ENCODE results near the gene AMBRA1. TPM values are rescaled to one million over a fixed set of nuclear protein-coding genes. Genes with fewer than 3 reads are reported as not detected.

The AMBRA1 gene
- total and polyA plus RNA-seq, 12 donors: 5.2 to 23.3 (median 16.0) TPM

GRCh38 chr11:46559815-46560214 is 34.0 kb downstream of the AMBRA1 start:
- TF ChIP-seq CTCF (IDR thresholded peaks at IDR 0.05): no peak
- no peaks in the 10 kb centered on the region for H3K27me3 ChIP-seq
- no peaks in the 10 kb centered on the region for H3K36me3 ChIP-seq
- intact Hi-C loops (cut with DNase I): no loop called here
- ATAC-seq (no peak), DNase-seq (no peak)
- no peaks in the 10 kb centered on the region for H3K9me3 ChIP-seq
- H3K4me1 ChIP-seq: peaks cover 0 to 61% (median 39%) of the 10 kb centered on the region in 9 donors
- H3K4me3 ChIP-seq: peak overlapping the region in 6 of 10 donors; percentile 5 to 52 (median 49)
- WGBS, 2 donors: 63 to 69% methylated on average over 1 of the region's 1 CpG
- H3K27ac ChIP-seq: peak overlapping the region in 8 of 10 donors; percentile 39 to 88 (median 74)

- ATAC-seq (peak in 1 of 8 donors; percentile 13), DNase-seq (no peak)
- H3K36me3 ChIP-seq: no peaks in the 10 kb centered on the region
- no peaks in the 10 kb centered on the region for H3K9me3 ChIP-seq
- no peak overlapping the region for H3K27ac ChIP-seq
- 70 to 75% methylated on average over 7 of the region's 7 CpGs for WGBS, 2 donors
- no peaks in the 10 kb centered on the region for H3K27me3 ChIP-seq
- no peak overlapping the region for H3K4me3 ChIP-seq
- intact Hi-C loops (cut with DNase I): no loop called here
- peaks cover 6 to 82% (median 60%) of the 10 kb centered on the region in 9 donors for H3K4me1 ChIP-seq
- no peak for TF ChIP-seq CTCF (IDR thresholded peaks at IDR 0.05)
Measured at GRCh38 chr11:46557684-46558151, 36.1 kb downstream of the AMBRA1 start.

- Histone ChIP-seq H3K27me3 (no peaks in the 10 kb centered on the region), H3K9me3 (no peaks in the 10 kb centered on the region), H3K27ac (peak overlapping the region in 5 of 10 donors; percentile 53 to 71 (median 64)), H3K36me3 (no peaks in the 10 kb centered on the region), H3K4me3 (no peak overlapping the region), H3K4me1 (peaks cover 6 to 63% (median 47%) of the 10 kb centered on the region in 9 donors)
- ATAC-seq (peak in 1 of 8 donors; percentile 15), DNase-seq (no peak)
- intact Hi-C loops (cut with DNase I): no loop called here
- TF ChIP-seq CTCF (IDR thresholded peaks at IDR 0.05): no peak
- WGBS, 2 donors: 45 to 48% methylated on average over 2 of the region's 2 CpGs
Measured at GRCh38 chr11:46555267-46556054, 38.4 kb downstream of the AMBRA1 start.

GRCh38 chr11:46554213-46555147 is 39.3 kb downstream of the AMBRA1 start:
- H3K4me1 ChIP-seq: peaks cover 6 to 54% (median 38%) of the 10 kb centered on the region in 9 donors
- intact Hi-C loops (cut with DNase I): loop anchor here in 1 of 10 donors (5.0 kb wide), 1 partner anchor 38 kb away; the partner anchor contains the start of gene AMBRA1
- H3K4me3 ChIP-seq: no peak overlapping the region
- H3K27me3 ChIP-seq: no peaks in the 10 kb centered on the region
- no peaks in the 10 kb centered on the region for H3K36me3 ChIP-seq
- peak overlapping the region in 9 of 10 donors; percentile 19 to 71 (median 57) for H3K27ac ChIP-seq
- DNase-seq: no peak
- no peaks in the 10 kb centered on the region for H3K9me3 ChIP-seq
- TF ChIP-seq CTCF (IDR thresholded peaks at IDR 0.05): no peak
- ATAC-seq: peak in 7 of 8 donors; percentile 49 to 87 (median 79)
- 59 to 67% methylated on average over 5 of the region's 5 CpGs for WGBS, 2 donors
